MM.1S (cell line): Measurements from ENCODE around the gene TELO2.

Source experiments
- EZH2 ChIP-seq: fragments of 300-600 bp; sonication (generic); optimal IDR thresholded peaks from 2 replicates; pipeline ENCODE3; 2017; ENCODE audit warnings: low read depth, mild to moderate bottlenecking, antibody characterized with exemption, low read length, mixed read lengths
- EZH2phosphoT487 ChIP-seq: fragments of 300-600 bp; sonication (generic); IDR thresholded peaks from 2 replicates; pipeline ENCODE4 v1.6.1; 2018; ENCODE audit warnings: antibody characterized with exemption, low read length
- TF ChIP-seq, protein P1 (sequence below): fragments of 300-600 bp; sonication (generic); IDR thresholded peaks from 2 replicates; pipeline ENCODE4 v1.5.1; 2016; ENCODE audit warnings: antibody characterized with exemption, low read length, mixed read lengths

DNA sequence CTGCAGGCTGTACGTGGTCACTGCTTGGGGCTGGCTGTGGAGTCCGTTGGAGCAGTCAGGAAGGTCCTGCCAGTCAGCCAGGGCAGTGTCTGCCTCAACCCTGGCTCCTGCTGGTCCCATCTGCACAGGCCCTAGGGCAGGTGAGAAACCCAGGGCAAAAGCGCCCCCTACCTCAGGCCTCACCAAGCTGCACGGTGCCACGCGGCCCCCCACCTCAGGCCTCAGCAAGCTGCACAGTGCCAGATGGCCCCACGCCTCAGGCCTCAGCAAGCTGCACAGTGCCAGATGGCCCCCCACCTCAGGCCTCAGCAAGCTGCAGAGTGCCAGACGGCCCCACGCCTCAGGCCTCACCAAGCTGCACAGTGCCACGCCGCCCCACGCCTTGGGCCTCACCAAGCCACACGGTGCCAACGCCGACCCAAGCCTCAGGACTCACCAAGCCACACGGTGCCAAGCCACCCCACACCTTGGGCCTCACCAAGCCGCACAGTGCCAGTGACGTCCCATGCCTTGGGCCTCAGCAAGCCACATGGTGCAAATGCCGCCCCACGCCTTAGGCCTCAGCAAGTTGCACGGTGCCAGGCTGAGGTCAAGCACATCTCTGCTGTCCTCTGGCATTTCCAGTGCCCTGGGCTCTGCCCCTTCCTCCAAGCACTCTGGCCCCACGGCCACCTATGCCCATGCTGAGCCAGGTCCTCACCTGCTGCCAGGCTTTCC lies 45.8 kb downstream of the TELO2 start:
- TF ChIP-seq, protein P1, sequence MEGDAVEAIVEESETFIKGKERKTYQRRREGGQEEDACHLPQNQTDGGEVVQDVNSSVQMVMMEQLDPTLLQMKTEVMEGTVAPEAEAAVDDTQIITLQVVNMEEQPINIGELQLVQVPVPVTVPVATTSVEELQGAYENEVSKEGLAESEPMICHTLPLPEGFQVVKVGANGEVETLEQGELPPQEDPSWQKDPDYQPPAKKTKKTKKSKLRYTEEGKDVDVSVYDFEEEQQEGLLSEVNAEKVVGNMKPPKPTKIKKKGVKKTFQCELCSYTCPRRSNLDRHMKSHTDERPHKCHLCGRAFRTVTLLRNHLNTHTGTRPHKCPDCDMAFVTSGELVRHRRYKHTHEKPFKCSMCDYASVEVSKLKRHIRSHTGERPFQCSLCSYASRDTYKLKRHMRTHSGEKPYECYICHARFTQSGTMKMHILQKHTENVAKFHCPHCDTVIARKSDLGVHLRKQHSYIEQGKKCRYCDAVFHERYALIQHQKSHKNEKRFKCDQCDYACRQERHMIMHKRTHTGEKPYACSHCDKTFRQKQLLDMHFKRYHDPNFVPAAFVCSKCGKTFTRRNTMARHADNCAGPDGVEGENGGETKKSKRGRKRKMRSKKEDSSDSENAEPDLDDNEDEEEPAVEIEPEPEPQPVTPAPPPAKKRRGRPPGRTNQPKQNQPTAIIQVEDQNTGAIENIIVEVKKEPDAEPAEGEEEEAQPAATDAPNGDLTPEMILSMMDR = peak; percentile 12
- no peak for TF ChIP-seq EZH2
- TF ChIP-seq EZH2phosphoT487 = no peak
